GM12864 (cell line): Measurements from ENCODE around the gene COMMD10.
A peak's percentile ranks its signal among the peaks of the same experiment; 100 is the strongest.

Source experiments
- DNase-seq: peaks from one replicate; pipeline ENCODE4 v3.0.0-alpha.2; 2011; ENCODE audit warnings: low read depth
- H3K4me3 ChIP-seq: 2 replicates; pipeline ENCODE4 v1.5.1; 2011; ENCODE audit warnings: mild to moderate bottlenecking, low read depth, low read length, control low read depth
- CTCF ChIP-seq: IDR thresholded peaks from 2 replicates; pipeline ENCODE4 v1.5.1; 2011; ENCODE audit warnings: low read depth, mild to moderate bottlenecking, moderate library complexity, low read length, control low read depth, inconsistent platforms; ENCODE audit errors: missing control alignments

COMMD10 gene

GRCh38 chr5:116280149-116280803 lies 195.5 kb downstream of the COMMD10 start:
- no peak for TF ChIP-seq CTCF
- no peak for DNase-seq

GRCh38 chr5:116281309-116281708 lies 196.5 kb downstream of the COMMD10 start:
- DNase-seq, result no peak
- TF ChIP-seq CTCF, result no peak
- H3K4me3 ChIP-seq, result no peak overlapping the region

More at GRCh38 chr5:116280149-116280803, 195.5 kb downstream of the COMMD10 start:
- no peak overlapping the region for H3K4me3 ChIP-seq

- no peak overlapping the region for H3K4me3 ChIP-seq
- no peak for DNase-seq
- no peak for TF ChIP-seq CTCF
Observed at GRCh38 chr5:116288524-116288923, 203.7 kb downstream of the COMMD10 start.

- no peak for DNase-seq
- TF ChIP-seq CTCF, result peak; percentile 8
- no peak overlapping the region for H3K4me3 ChIP-seq
Observed at GRCh38 chr5:116289276-116289675, 204.5 kb downstream of the COMMD10 start.

GRCh38 chr5:116291271-116291670 lies 206.4 kb downstream of the COMMD10 start:
- DNase-seq, result no peak
- no peak for TF ChIP-seq CTCF
- no peak overlapping the region for H3K4me3 ChIP-seq

- DNase-seq, result no peak
- no peak for TF ChIP-seq CTCF
- H3K4me3 ChIP-seq, result no peak overlapping the region
Observed at GRCh38 chr5:116292321-116292720, 207.5 kb downstream of the COMMD10 start.
